Measurements from ENCODE around the gene MFSD2A.
"Not testable (repeated sequence)": the region's sequence is repeated elsewhere in the genome, so short reads cannot be mapped to it uniquely, and the experiment has no call there.

The MFSD2A gene

GRCh38 chr1:39940980-39941871 lies 13.7 kb upstream of the MFSD2A start:
- no peak for DNase-seq

- no peak for DNase-seq
Observed at GRCh38 chr1:39943471-39944290, 11.3 kb upstream of the MFSD2A start.

GRCh38 chr1:39944410-39945112 lies 10.4 kb upstream of the MFSD2A start:
- no peak for DNase-seq

GRCh38 chr1:39946216-39946615 lies 8.7 kb upstream of the MFSD2A start:
- no peak for DNase-seq

GRCh38 chr1:39947260-39947659 lies 7.7 kb upstream of the MFSD2A start:
- no peak for DNase-seq

GRCh38 chr1:39949891-39950290 lies 5.1 kb upstream of the MFSD2A start:
- no peak for DNase-seq

GRCh38 chr1:39951926-39952325 lies 3.0 kb upstream of the MFSD2A start:
- no peak for DNase-seq

GRCh38 chr1:39952359-39953110 lies 2.4 kb upstream of the MFSD2A start:
- no peak for DNase-seq

GRCh38 chr1:39954324-39954869 lies 548 bp upstream of the MFSD2A start:
- no peak for DNase-seq

- peak; percentile 42 for DNase-seq
Observed at GRCh38 chr1:39955547-39956539, 898 bp downstream of the MFSD2A start.

- no peak for DNase-seq
Observed at GRCh38 chr1:39957299-39958015, 2.5 kb downstream of the MFSD2A start.

GRCh38 chr1:39958403-39959200 lies 3.7 kb downstream of the MFSD2A start:
- DNase-seq: no peak

- DNase-seq: no peak
Observed at GRCh38 chr1:39959651-39960333, 4.8 kb downstream of the MFSD2A start.

GRCh38 chr1:39960431-39960958 lies 5.5 kb downstream of the MFSD2A start:
- DNase-seq: no peak

- no peak for DNase-seq
Observed at GRCh38 chr1:39962450-39962825, 7.5 kb downstream of the MFSD2A start.

- not testable (repeated sequence) for DNase-seq
Observed at GRCh38 chr1:39962964-39963363, 8.0 kb downstream of the MFSD2A start.

- no peak for DNase-seq
Observed at GRCh38 chr1:39964552-39964951, 9.6 kb downstream of the MFSD2A start.

- no peak for DNase-seq
Observed at GRCh38 chr1:39965044-39965443, 10.1 kb downstream of the MFSD2A start.

All from right kidney (tissue), 1 donor.